Measurements from ENCODE around the gene SLC36A4. TPM values are rescaled to one million over a fixed set of nuclear protein-coding genes. Genes with fewer than 3 reads are reported as not detected.

Gene SLC36A4
- total RNA-seq, 4 donors from 2014 or later, result 3.2 to 32.2 (median 4.8) TPM

DNA sequence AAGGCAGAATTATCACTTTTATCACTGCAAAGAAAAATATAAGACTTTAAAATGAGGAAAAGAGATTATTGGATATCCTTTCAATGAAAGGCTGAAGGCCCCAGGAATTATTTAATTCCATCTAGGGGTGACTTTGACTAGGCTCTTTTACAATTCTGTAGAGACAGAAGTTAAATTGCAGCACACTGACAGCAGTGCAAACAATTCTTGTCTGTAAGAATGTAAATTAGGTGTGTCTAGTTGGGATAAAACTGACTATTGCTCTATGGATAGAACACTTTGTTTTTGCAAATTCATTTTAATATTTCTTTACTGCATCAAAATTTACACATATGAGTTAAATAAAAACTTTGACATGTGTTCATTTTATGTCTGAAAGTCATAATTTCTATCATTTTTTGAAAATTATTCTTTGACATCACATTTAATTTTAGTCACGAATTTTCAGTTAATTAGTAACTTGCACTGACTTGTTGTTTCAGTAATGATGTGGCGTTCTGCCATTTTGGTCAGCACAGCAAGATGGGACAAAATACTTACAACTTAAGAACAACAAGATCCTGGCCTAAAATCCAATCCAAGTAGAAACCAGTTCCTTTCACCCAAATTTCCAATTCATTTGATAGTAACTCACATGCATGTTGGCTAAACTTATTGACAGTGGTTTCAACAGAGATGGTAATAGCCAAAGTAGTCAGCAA, 75.1 kb downstream of the SLC36A4 start:
- H3K9me3 ChIP-seq, result no peaks in the 10 kb centered on the region
- no peaks in the 10 kb centered on the region for H3K4me1 ChIP-seq
- no peaks in the 10 kb centered on the region for H3K27me3 ChIP-seq
- no peak overlapping the region for H3K27ac ChIP-seq
- no peak for TF ChIP-seq POLR2A (IDR thresholded peaks at IDR 0.05)
- TF ChIP-seq, protein P1, sequence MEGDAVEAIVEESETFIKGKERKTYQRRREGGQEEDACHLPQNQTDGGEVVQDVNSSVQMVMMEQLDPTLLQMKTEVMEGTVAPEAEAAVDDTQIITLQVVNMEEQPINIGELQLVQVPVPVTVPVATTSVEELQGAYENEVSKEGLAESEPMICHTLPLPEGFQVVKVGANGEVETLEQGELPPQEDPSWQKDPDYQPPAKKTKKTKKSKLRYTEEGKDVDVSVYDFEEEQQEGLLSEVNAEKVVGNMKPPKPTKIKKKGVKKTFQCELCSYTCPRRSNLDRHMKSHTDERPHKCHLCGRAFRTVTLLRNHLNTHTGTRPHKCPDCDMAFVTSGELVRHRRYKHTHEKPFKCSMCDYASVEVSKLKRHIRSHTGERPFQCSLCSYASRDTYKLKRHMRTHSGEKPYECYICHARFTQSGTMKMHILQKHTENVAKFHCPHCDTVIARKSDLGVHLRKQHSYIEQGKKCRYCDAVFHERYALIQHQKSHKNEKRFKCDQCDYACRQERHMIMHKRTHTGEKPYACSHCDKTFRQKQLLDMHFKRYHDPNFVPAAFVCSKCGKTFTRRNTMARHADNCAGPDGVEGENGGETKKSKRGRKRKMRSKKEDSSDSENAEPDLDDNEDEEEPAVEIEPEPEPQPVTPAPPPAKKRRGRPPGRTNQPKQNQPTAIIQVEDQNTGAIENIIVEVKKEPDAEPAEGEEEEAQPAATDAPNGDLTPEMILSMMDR (IDR thresholded peaks at IDR 0.05), result no peak
- no peaks in the 10 kb centered on the region for H3K36me3 ChIP-seq
- no peak overlapping the region for H3K4me3 ChIP-seq
- DNase-seq, result no peak

DNA sequence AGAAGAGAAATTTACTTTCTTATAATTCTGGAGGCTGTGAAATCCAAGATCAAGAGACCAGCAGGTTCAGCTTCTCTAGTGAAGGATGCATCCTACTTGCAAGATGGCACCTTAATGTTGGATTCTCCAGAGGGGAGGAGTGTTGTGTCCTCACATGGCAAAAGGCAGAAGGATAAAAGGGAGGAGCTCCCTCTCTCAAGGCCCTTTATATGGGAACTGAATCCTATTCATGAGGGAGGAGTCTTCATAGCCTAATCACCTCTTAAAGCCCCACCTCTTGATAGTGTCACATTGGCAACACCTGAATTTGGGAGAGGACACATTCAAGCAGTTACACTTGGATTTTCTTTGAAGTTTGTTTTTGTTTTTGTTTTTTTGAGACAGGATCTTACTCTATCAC, 79.5 kb downstream of the SLC36A4 start:
- no peak overlapping the region for H3K4me3 ChIP-seq
- no peaks in the 10 kb centered on the region for H3K4me1 ChIP-seq
- no peaks in the 10 kb centered on the region for H3K27me3 ChIP-seq
- H3K27ac ChIP-seq, result no peak overlapping the region
- TF ChIP-seq POLR2A (IDR thresholded peaks at IDR 0.05), result no peak
- TF ChIP-seq, protein P1 (IDR thresholded peaks at IDR 0.05), result no peak
- no peaks in the 10 kb centered on the region for H3K9me3 ChIP-seq
- no peak for DNase-seq
- H3K36me3 ChIP-seq, result no peaks in the 10 kb centered on the region

DNA sequence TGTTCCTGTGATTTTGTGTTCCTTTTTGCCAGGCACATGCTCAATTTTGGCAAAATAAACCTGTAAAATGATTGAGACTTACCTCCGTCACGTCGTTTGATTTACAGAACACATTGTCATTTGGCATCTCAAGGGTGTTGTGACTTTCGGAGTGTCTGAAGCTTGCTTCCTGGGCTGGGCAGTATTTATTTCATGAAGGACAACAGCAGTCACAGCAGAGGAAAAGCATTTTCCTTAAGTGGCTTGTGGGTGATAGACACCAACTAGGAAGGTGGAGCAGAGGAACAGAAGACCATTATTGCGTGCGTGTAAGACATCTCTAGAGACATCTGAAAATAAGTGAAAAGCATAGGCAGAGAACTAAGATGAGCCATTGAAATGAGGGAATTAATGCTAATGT, 80.2 kb downstream of the SLC36A4 start:
- Histone ChIP-seq H3K9me3 (no peaks in the 10 kb centered on the region), H3K36me3 (no peaks in the 10 kb centered on the region), H3K4me3 (no peak overlapping the region), H3K27ac (no peak overlapping the region), H3K27me3 (no peaks in the 10 kb centered on the region), H3K4me1 (no peaks in the 10 kb centered on the region)
- no peak for DNase-seq
- TF ChIP-seq POLR2A (IDR thresholded peaks at IDR 0.05), result no peak
- TF ChIP-seq, protein P1 (IDR thresholded peaks at IDR 0.05), result no peak

DNA sequence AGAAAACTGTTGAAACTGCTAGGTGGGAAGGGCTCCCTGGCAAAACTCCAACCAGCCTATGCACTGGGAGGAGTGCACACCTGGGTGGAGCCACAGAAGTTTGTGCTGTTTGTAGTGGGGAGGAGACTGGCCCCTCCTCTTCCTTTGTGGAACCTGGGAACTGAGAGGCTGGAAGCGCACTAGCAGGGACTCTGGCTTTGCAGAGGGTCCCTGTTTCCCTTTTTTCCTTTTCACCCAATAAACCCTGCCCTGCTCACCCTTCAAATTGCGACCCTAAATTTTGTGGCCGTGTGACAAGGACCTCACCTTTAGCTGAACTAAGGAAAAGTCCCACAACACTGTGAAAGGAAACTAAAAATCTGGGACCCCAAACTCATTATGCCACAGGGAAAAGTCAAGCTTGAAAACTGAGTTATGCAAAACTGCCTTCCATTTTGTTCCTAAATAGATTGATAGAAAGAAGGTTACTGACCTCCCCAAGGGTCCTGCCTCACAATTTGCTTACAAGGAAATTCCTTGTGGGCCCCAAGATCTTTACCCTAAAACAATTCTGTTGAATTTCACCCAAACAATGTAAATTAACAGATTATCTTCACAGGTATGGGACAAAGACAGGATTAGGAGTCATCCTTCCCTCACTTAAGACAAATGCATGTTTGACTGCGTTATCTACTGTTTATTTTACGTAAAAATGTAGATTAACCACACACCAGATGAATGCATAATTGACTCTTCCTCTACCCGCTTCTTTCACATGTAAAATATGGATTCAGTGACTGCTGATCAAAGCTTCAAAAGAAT, 81.0 kb downstream of the SLC36A4 start:
- Histone ChIP-seq H3K4me3 (no peak overlapping the region), H3K27ac (no peak overlapping the region), H3K27me3 (no peaks in the 10 kb centered on the region), H3K9me3 (no peaks in the 10 kb centered on the region), H3K4me1 (no peaks in the 10 kb centered on the region), H3K36me3 (no peaks in the 10 kb centered on the region)
- no peak for TF ChIP-seq POLR2A (IDR thresholded peaks at IDR 0.05)
- TF ChIP-seq, protein P1 (IDR thresholded peaks at IDR 0.05), result no peak
- peak in 1 of 3 donors; percentile 52 for DNase-seq

DNA sequence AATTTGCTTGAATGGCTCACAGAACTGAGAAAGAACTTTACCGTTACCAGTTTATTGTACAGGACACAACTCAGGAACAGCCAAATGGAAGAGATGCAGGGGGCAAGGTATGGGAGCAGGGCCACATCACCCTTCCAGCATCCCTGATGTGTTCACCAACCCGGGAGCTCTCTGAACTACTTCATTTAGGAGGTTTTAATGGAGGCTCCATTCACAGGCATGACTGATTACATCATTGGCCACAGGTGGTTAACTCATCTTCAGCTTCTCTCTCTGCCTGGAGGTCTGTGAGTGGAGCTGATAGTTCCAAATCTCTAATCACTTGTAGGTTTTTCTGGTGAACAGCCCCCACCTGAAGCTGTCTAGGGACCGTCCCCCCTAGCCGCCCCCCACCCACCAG, 83.5 kb downstream of the SLC36A4 start:
- no peak for DNase-seq
- Histone ChIP-seq H3K36me3 (no peaks in the 10 kb centered on the region), H3K27ac (no peak overlapping the region), H3K4me1 (no peaks in the 10 kb centered on the region), H3K4me3 (no peak overlapping the region), H3K27me3 (no peaks in the 10 kb centered on the region), H3K9me3 (no peaks in the 10 kb centered on the region)
- TF ChIP-seq, protein P1 (IDR thresholded peaks at IDR 0.05), result no peak
- no peak for TF ChIP-seq POLR2A (IDR thresholded peaks at IDR 0.05)
